SK-N-SH (cell line): ENCODE data around the gene FAHD2A. TPM values are rescaled to one million over a fixed set of nuclear protein-coding genes. Genes with fewer than 3 reads are reported as not detected.

Experiments
- CTCF ChIA-PET: fragments of 300-600, 350-600 bp; formaldehyde crosslinking; extraction: SDS; loops from one replicate; lab custom pipeline; 2021; lab: Yijun Ruan, JAX
- POLR2A ChIA-PET: fragments of 350-600 bp; sonication (Branson Sonifier 250); formaldehyde crosslinking; extraction: SDS; loops from one replicate; lab custom pipeline; 2020; ENCODE audit warnings: antibody characterized with exemption, inconsistent platforms; lab: Yijun Ruan, JAX
- DNase-seq: peaks from one replicate; pipeline ENCODE4 v3.0.0; 2012
- H2AFZ ChIP-seq: fragments of 200-600 bp; sonication (generic); 2 replicates; pipeline ENCODE4 v1.8.1; 2016; ENCODE audit warnings: antibody characterized with exemption, mild to moderate bottlenecking, low read depth
- H3F3A ChIP-seq: fragments of 200-600 bp; sonication (generic); replicated peaks from 2 replicates; pipeline ENCODE3; 2016; ENCODE audit warnings: antibody characterized with exemption, mild to moderate bottlenecking; ENCODE audit not compliant: insufficient read depth
- H3K27ac ChIP-seq, 2 experiments: fragments of 200-500 bp in 1 of 2; fragments of 200-600 bp in 1 of 2; sonication (Bioruptor generic) in 1 of 2; sonication (generic), shearing (Covaris generic) in 1 of 2; 2 replicates each; pipeline versions ENCODE4 v1.5.1 to v1.6.1; 2014 to 2016; ENCODE audit warnings: low read depth in 2 of 2, inconsistent platforms in 1 of 2, low read length in 1 of 2, mild to moderate bottlenecking in 1 of 2, mixed read lengths in 1 of 2
- H3K27me3 ChIP-seq: fragments of 200-600 bp; sonication (generic), shearing (Covaris generic); 2 replicates; pipeline ENCODE4 v1.6.1; 2016; ENCODE audit warnings: mixed run types; ENCODE audit not compliant: insufficient read depth
- H3K36me3 ChIP-seq, 2 experiments: fragments of 200-500 bp in 1 of 2; fragments of 200-600 bp in 1 of 2; sonication (Bioruptor generic) in 1 of 2; sonication (generic) in 1 of 2; replicated peaks in 1 of 2; 2 replicates each; pipeline versions ENCODE3 to v1.5.1; 2014 to 2016; ENCODE audit warnings: low read length in 1 of 2, mild to moderate bottlenecking in 1 of 2; ENCODE audit not compliant: insufficient read depth in 2 of 2, control insufficient read depth in 1 of 2
- H3K4me1 ChIP-seq, 2 experiments: fragments of 200-500 bp in 1 of 2; fragments of 200-600 bp in 1 of 2; sonication (Bioruptor generic) in 1 of 2; sonication (generic), shearing (Covaris generic) in 1 of 2; 2 replicates each; pipeline versions ENCODE4 v1.5.1 to v1.6.1; 2014 to 2016; ENCODE audit warnings: low read depth in 1 of 2, low read length in 1 of 2, mixed run types in 1 of 2; ENCODE audit not compliant: insufficient read depth in 2 of 2, control insufficient read depth in 1 of 2
- H3K4me2 ChIP-seq: fragments of 200-600 bp; sonication (generic), shearing (Covaris generic); 2 replicates; pipeline ENCODE4 v1.6.1; 2017; ENCODE audit warnings: mixed run types
- H3K4me3 ChIP-seq, 2 experiments: fragments of 200-500 bp in 1 of 2; fragments of 200-600 bp in 1 of 2; sonication (Bioruptor generic) in 1 of 2; sonication (generic), shearing (Covaris generic) in 1 of 2; 2 replicates each; pipeline versions ENCODE4 v1.5.1 to v1.8.1; 2014 to 2016; ENCODE audit warnings: low read depth in 2 of 2, inconsistent platforms in 1 of 2, low read length in 1 of 2, mild to moderate bottlenecking in 1 of 2, mixed read lengths in 1 of 2, moderate library complexity in 1 of 2
- H3K79me2 ChIP-seq: fragments of 200-600 bp; sonication (generic); 2 replicates; pipeline ENCODE4 v1.8.1; 2017; ENCODE audit warnings: mild to moderate bottlenecking; ENCODE audit not compliant: insufficient read depth
- H3K9ac ChIP-seq: fragments of 200-600 bp; sonication (generic); 2 replicates; pipeline ENCODE4 v1.6.1; 2017; ENCODE audit warnings: mixed run types
- H3K9me2 ChIP-seq: fragments of 200-600 bp; sonication (generic); 2 replicates; pipeline ENCODE4 v1.6.1; 2017; ENCODE audit warnings: mixed run types
- H3K9me3 ChIP-seq: fragments of 200-600 bp; sonication (generic); 2 replicates; pipeline ENCODE4 v1.6.1; 2017; ENCODE audit warnings: mixed run types, mild to moderate bottlenecking, moderate library complexity
- H4K20me1 ChIP-seq: fragments of 200-600 bp; sonication (generic); 2 replicates; pipeline ENCODE4 v1.6.1; 2017; ENCODE audit warnings: mild to moderate bottlenecking, mixed run types; ENCODE audit not compliant: insufficient read depth
- ELF1 ChIP-seq: IDR thresholded peaks from 2 replicates; pipeline ENCODE4 v1.4.0; 2012
- FOXJ3 ChIP-seq: sonication (generic); formaldehyde crosslinking; IDR thresholded peaks from 2 replicates; pipeline ENCODE4 v1.5.1; 2020; ENCODE audit warnings: mild to moderate bottlenecking, missing genetic modification reagents
- FOXM1 ChIP-seq: IDR thresholded peaks from 2 replicates; pipeline ENCODE4 v1.4.0; 2012; ENCODE audit warnings: low read depth, mild to moderate bottlenecking
- NFIC ChIP-seq: IDR thresholded peaks from 2 replicates; pipeline ENCODE4 v1.4.0; 2012; ENCODE audit warnings: borderline replicate concordance
- NRF1 ChIP-seq: IDR thresholded peaks from 2 replicates; pipeline ENCODE4 v1.6.1; 2012; ENCODE audit warnings: low read depth, mild to moderate bottlenecking, low read length
- POLR2AphosphoS5 ChIP-seq: IDR thresholded peaks from 2 replicates; pipeline ENCODE4 v1.6.1; 2012; ENCODE audit warnings: low read depth, low read length
- RFX5 ChIP-seq: IDR thresholded peaks from 2 replicates; pipeline ENCODE4 v1.6.1; 2012; ENCODE audit warnings: mild to moderate bottlenecking, improper control_type of control experiment, low read length
- RXRA ChIP-seq: IDR thresholded peaks from 2 replicates; pipeline ENCODE4 v1.4.0; 2012; ENCODE audit warnings: low read depth, mild to moderate bottlenecking, borderline replicate concordance
- SIN3A ChIP-seq: IDR thresholded peaks from 2 replicates; pipeline ENCODE4 v1.6.1; 2012; ENCODE audit warnings: low read depth, mild to moderate bottlenecking, low read length, moderate library complexity, borderline replicate concordance
- TAF1 ChIP-seq: IDR thresholded peaks from 2 replicates; pipeline ENCODE4 v1.6.1; 2012; ENCODE audit warnings: low read depth, mild to moderate bottlenecking, low read length, moderate library complexity, borderline replicate concordance
- TCF12 ChIP-seq: IDR thresholded peaks from 2 replicates; pipeline ENCODE4 v1.4.0; 2012
- WGBS: methylation state at CpG from one replicate; pipeline ENCODE4 v1.1.6; 2017; ENCODE audit warnings: low lambda C conversion rate; 5-methylcytosine and 5-hydroxymethylcytosine counted together
- polyA plus RNA-seq, 3 experiments: library from polyadenylated mRNA; depleted of rRNA; stranded (reverse); fragments of >200 nt; gene quantifications; 2 replicates each; pipeline ENCODE4 v1.2.3, GENCODE V29; 2012
- TF ChIP-seq, protein P1 (sequence below): IDR thresholded peaks from 2 replicates; pipeline ENCODE4 v1.4.0; 2012; ENCODE audit warnings: low read depth, borderline replicate concordance
- TF ChIP-seq, protein P2 (sequence below): IDR thresholded peaks from 2 replicates; pipeline ENCODE4 v1.4.0; 2012; ENCODE audit warnings: low read depth
- TF ChIP-seq, protein P3 (sequence below): fragments of 200-600 bp; sonication (generic); IDR thresholded peaks from 2 replicates; pipeline ENCODE4 v1.6.1; 2017; ENCODE audit warnings: antibody characterized with exemption, mild to moderate bottlenecking, moderate library complexity
- TF ChIP-seq, protein P4 (sequence below): IDR thresholded peaks from 2 replicates; pipeline ENCODE4; 2012

Gene FAHD2A
- polyA plus RNA-seq, 1 of the 3 experiments (the other 2 are of a cell fraction), result 40.5 TPM

DNA sequence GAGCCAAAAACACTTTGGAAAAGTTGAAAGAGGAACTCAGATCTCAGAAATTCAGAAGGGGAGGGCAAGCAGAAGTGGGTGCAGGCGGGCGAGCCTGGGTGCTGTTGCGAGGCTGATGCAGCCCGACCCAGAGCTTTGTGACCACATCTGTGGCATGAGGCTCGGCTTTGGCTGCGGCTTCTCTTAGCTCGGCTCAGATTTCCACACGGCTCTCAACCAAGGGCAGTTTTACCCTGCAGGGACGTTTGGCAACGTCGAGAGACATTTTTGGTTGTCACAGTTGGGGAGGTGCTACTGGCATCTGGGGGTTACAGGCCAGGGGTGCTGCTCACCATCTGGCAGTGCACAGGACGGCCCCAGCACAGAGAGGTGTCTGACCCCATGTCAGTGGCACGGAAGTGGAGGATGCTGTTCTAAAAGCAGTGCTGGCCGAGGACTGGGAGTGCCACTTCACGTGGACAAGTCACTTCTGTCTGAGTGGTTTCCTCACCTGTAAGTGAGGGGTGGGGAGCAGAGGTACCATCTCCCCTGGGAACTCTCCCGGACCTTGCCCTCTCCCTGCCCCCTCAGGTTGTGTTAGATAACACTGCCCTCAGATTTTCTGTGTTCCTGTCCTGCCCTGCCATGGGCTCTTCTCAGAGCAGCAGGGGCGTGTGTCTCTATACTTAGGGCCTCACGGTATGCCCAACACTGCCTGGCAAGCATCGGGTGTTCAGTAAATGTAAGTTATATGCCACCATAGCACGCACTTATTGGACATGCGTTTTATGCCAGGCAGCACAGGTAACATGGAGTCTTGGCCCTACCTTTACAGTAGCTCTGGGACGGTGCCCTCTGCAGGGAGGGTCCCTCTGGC, 48.7 kb upstream of the FAHD2A start:
- H3K27ac ChIP-seq, result no peak overlapping the region
- H3K36me3 ChIP-seq, result no peaks in the 10 kb centered on the region
- H3F3A ChIP-seq, result no peaks in the 10 kb centered on the region
- no peak overlapping the region for H3K9ac ChIP-seq
- no peak overlapping the region for H3K4me3 ChIP-seq
- no peak for DNase-seq
- no peak overlapping the region for H3K4me2 ChIP-seq
- H2AFZ ChIP-seq, result no peak overlapping the region
- H4K20me1 ChIP-seq, result no peaks in the 10 kb centered on the region
- H3K27me3 ChIP-seq, result peaks cover 10% of the 10 kb centered on the region; the same call in 1 of the 2 replicates
- H3K4me1 ChIP-seq, result no peaks in the 10 kb centered on the region
- TF ChIP-seq ELF1, result no peak
- TF ChIP-seq, protein P1, sequence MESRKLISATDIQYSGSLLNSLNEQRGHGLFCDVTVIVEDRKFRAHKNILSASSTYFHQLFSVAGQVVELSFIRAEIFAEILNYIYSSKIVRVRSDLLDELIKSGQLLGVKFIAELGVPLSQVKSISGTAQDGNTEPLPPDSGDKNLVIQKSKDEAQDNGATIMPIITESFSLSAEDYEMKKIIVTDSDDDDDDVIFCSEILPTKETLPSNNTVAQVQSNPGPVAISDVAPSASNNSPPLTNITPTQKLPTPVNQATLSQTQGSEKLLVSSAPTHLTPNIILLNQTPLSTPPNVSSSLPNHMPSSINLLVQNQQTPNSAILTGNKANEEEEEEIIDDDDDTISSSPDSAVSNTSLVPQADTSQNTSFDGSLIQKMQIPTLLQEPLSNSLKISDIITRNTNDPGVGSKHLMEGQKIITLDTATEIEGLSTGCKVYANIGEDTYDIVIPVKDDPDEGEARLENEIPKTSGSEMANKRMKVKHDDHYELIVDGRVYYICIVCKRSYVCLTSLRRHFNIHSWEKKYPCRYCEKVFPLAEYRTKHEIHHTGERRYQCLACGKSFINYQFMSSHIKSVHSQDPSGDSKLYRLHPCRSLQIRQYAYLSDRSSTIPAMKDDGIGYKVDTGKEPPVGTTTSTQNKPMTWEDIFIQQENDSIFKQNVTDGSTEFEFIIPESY, result no peak
- TF ChIP-seq SIN3A, result no peak
- no peak for TF ChIP-seq POLR2AphosphoS5
- TF ChIP-seq NRF1, result no peak
- TF ChIP-seq, protein P2, sequence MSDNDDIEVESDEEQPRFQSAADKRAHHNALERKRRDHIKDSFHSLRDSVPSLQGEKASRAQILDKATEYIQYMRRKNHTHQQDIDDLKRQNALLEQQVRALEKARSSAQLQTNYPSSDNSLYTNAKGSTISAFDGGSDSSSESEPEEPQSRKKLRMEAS, result no peak
- TF ChIP-seq, all 33 proteins: peak for 0
- ChIA-PET POLR2A (no interaction called here), CTCF (interaction anchor here (0.6 to 3.6 kb wide), 2 partner anchors 9 to 335 kb away, joined by 3 to 26 read pairs; no protein-coding TSS in a partner anchor)
- no peaks in the 10 kb centered on the region for H3K9me3 ChIP-seq
- no peaks in the 10 kb centered on the region for H3K79me2 ChIP-seq
- 29% methylated on average over 17 of the region's 22 CpGs for WGBS
- H3K9me2 ChIP-seq, result no peaks in the 10 kb centered on the region

DNA sequence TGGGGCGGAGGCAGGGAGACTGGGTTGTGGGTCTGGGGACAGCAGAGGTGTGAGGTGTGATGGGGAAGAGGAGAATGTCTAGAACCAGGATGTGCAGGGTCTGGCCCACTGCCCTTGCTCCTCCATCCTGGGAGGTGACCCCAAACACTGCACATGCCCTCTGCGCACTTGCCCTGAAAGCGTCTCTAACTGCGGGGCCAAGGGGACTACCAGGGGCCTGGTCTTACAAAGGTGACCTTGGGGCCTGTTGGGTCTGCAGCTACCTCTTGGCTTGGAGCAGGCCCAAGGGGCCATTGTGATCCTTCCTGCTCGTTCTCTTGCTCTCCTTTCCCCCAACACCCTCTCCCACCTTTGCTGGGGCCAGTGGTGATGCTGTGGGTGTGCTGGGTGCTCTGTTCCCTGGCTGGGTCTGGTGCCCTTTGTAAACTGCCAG, 48.0 kb upstream of the FAHD2A start:
- CTCF ChIA-PET, result interaction anchor here (3.6 kb wide), 1 partner anchor 9 kb away, joined by 26 read pairs; no protein-coding TSS in a partner anchor
- 53% methylated on average over 3 of the region's 5 CpGs for WGBS

More for the DNA sequence above, 48.0 kb upstream of the FAHD2A start:
- peaks cover 4% of the 10 kb centered on the region; the same call in 1 of the 2 replicates for H3K27me3 ChIP-seq
- H4K20me1 ChIP-seq, result no peaks in the 10 kb centered on the region
- H3K9ac ChIP-seq, result no peak overlapping the region
- no peak overlapping the region for H3K4me2 ChIP-seq
- H3K9me2 ChIP-seq, result no peaks in the 10 kb centered on the region
- H3K4me1 ChIP-seq, result no peaks in the 10 kb centered on the region
- H3K4me3 ChIP-seq, result no peak overlapping the region
- no peak for DNase-seq
- POLR2A ChIA-PET, result no interaction called here
- TF ChIP-seq NFIC (no peak), RXRA (no peak), FOXJ3 (CRISPR knock-in tag) (no peak), TCF12 (no peak), TAF1 (no peak), RFX5 (no peak), ELF1 (no peak), FOXM1 (no peak), POLR2AphosphoS5 (no peak)
- TF ChIP-seq, protein P2, result no peak
- TF ChIP-seq, protein P3, sequence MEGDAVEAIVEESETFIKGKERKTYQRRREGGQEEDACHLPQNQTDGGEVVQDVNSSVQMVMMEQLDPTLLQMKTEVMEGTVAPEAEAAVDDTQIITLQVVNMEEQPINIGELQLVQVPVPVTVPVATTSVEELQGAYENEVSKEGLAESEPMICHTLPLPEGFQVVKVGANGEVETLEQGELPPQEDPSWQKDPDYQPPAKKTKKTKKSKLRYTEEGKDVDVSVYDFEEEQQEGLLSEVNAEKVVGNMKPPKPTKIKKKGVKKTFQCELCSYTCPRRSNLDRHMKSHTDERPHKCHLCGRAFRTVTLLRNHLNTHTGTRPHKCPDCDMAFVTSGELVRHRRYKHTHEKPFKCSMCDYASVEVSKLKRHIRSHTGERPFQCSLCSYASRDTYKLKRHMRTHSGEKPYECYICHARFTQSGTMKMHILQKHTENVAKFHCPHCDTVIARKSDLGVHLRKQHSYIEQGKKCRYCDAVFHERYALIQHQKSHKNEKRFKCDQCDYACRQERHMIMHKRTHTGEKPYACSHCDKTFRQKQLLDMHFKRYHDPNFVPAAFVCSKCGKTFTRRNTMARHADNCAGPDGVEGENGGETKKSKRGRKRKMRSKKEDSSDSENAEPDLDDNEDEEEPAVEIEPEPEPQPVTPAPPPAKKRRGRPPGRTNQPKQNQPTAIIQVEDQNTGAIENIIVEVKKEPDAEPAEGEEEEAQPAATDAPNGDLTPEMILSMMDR, result no peak
- TF ChIP-seq, protein P4, sequence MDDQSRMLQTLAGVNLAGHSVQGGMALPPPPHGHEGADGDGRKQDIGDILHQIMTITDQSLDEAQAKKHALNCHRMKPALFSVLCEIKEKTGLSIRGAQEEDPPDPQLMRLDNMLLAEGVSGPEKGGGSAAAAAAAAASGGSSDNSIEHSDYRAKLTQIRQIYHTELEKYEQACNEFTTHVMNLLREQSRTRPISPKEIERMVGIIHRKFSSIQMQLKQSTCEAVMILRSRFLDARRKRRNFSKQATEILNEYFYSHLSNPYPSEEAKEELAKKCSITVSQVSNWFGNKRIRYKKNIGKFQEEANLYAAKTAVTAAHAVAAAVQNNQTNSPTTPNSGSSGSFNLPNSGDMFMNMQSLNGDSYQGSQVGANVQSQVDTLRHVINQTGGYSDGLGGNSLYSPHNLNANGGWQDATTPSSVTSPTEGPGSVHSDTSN, result no peak
- TF ChIP-seq, protein P1, result no peak
- no peak overlapping the region for H2AFZ ChIP-seq
- no peaks in the 10 kb centered on the region for H3F3A ChIP-seq
- H3K79me2 ChIP-seq, result no peaks in the 10 kb centered on the region
- H3K9me3 ChIP-seq, result no peaks in the 10 kb centered on the region
- no peaks in the 10 kb centered on the region for H3K36me3 ChIP-seq
- no peak overlapping the region for H3K27ac ChIP-seq
